GM03348 (cell line): Measurements from ENCODE around the gene CRYBG3.

Experiments
- DNase-seq: peaks from one replicate; pipeline ENCODE4 v3.0.0; 2012; ENCODE audit warnings: low spot score

CRYBG3 gene

DNA sequence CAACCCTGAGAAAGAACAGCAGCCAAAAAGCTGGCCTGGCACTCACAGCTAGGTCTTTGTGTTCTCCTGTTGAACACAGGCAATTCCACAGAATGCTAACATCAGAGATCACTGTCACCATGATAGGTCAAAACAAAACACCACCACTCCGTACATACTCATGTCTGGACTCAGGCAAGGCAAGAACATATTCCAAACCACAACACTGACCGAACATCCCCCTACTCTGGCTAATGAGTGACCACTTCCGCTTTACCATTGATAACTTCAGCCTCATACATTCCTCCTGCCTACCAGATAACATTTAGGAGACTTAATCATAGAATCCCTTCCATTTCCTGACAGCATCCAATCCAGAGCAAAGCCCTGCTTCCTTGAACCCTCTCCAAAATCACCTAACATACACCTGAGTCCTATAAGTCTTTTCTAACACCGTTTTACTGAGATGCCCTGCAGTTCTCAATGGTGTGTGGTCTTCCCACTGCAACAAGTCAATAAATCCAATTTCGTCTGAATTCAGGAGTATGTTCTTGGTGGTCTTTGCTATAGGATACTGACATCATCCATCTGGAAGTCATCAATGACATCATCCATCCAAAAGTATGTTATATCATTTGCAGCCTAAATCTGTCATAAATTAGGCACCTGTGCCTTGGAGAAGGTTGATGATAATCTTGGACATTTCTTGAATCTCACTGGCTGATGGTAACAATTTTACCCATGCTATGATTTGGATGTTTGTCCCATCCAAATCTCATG is 126.7 kb downstream of the CRYBG3 start:
- no peak for DNase-seq

- no peak for DNase-seq
Measured at GRCh38 chr3:97949110-97949485, 127.3 kb downstream of the CRYBG3 start.

GRCh38 chr3:97949743-97950142 is 127.9 kb downstream of the CRYBG3 start:
- no peak for DNase-seq

- DNase-seq, result no peak
Measured at GRCh38 chr3:97950360-97950759, 128.5 kb downstream of the CRYBG3 start.

GRCh38 chr3:97952280-97952679 is 130.5 kb downstream of the CRYBG3 start:
- peak; percentile 58 for DNase-seq

GRCh38 chr3:97952872-97953271 is 131.1 kb downstream of the CRYBG3 start:
- no peak for DNase-seq

- no peak for DNase-seq
Measured at GRCh38 chr3:97954228-97954827, 132.5 kb downstream of the CRYBG3 start.

DNA sequence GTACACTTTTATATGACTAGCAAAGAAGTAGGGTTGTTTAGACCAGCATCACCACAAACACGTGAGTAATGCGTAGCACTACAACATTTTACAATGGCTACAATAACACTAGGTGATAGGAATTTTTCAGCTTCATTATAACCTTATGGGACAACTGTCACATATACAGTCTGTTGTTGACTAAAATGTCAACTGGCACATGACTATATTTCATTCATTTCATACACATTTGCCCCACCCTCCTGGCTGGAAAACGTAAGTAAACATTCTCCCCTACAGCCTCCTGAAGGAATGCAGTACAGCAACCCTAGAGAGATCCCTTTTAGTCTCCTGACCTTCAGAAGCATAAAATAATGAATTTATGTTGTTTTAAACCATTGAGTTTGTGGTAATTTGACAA is 134.2 kb downstream of the CRYBG3 start:
- DNase-seq, result no peak

- DNase-seq, result no peak
Measured at GRCh38 chr3:97957617-97958311, 136.0 kb downstream of the CRYBG3 start.

GRCh38 chr3:97958396-97958795 is 136.6 kb downstream of the CRYBG3 start:
- no peak for DNase-seq

GRCh38 chr3:97958796-97959195 is 137.0 kb downstream of the CRYBG3 start:
- DNase-seq, result no peak

- no peak for DNase-seq
Measured at GRCh38 chr3:97959872-97960271, 138.1 kb downstream of the CRYBG3 start.

DNA sequence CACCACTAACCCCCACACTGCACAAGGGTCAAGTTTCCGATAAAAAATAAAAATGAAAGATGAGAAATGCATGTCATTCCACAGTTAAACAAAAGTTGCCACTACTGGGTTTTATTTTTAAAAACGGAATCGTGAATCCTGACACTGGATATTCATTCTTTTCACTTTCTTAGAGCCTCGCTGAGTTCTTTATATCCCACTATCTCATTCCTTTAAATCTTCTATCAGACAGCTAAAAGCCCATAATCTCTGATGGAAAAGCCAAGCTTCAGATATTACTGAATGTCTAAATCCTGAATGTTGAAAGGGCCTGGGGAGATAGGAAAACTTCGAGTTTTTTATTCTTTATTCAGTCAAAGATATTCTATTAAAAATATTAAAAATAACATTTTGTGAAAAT is 138.7 kb downstream of the CRYBG3 start:
- no peak for DNase-seq

GRCh38 chr3:97960993-97961766 is 139.4 kb downstream of the CRYBG3 start:
- no peak for DNase-seq

- no peak for DNase-seq
Measured at GRCh38 chr3:97967966-97968365, 146.2 kb downstream of the CRYBG3 start.

DNA sequence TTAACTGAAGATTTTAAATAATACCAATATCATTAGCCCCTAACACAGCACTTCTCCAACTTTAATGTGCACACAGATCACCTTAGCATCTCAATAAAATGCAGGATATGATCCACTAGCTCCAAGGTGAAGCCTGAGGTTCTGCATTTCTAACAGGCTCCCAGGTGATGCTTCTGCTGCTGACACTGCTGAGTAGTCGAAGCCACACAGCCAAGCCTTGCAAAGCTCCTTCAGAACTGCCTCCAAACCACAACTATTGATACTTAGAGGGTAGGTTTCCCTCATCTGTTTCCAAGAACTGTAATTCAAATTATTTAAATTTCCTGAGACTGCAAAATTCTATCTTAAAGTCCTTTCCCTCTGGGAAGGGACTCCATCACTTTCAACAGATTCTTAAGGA is 146.6 kb downstream of the CRYBG3 start:
- DNase-seq, result no peak

DNA sequence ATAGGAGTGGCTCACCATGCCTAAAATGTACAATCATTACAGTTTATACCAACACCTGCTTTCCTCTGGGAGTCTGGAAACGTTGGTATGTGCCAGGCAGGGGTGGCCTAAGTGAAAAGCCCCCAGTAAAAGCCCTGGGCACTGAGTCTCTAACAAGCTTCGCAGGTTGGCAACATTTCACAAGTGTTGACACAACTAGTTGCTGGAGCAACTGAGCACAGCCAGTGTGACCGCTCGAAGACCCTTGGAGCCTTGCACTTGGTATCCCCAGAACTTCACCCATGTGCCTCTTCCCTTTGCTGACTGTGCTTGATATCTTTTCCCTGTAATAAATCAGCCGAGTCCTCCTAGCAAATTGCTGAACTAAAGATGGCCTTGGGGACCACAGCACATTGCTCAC is 147.7 kb downstream of the CRYBG3 start:
- DNase-seq, result no peak

DNA sequence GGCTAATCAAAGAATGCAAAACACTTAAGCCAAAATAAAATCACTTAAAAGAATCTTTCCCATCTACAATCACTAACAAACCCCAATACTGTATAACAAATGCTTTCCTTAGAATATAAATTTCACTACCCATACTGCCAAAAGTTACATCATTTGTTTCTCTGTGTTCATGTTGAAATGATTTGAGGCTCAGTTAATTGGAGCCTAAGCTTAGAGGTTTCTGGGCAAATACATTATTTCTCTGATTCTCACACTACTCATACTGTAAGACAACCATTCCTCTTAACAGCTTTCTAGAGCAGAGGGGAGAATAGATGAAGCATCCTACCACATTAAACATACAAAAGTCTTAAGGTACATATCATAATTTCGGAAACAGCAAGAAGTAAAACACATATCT is 148.3 kb downstream of the CRYBG3 start:
- DNase-seq, result peak; percentile 19

DNA sequence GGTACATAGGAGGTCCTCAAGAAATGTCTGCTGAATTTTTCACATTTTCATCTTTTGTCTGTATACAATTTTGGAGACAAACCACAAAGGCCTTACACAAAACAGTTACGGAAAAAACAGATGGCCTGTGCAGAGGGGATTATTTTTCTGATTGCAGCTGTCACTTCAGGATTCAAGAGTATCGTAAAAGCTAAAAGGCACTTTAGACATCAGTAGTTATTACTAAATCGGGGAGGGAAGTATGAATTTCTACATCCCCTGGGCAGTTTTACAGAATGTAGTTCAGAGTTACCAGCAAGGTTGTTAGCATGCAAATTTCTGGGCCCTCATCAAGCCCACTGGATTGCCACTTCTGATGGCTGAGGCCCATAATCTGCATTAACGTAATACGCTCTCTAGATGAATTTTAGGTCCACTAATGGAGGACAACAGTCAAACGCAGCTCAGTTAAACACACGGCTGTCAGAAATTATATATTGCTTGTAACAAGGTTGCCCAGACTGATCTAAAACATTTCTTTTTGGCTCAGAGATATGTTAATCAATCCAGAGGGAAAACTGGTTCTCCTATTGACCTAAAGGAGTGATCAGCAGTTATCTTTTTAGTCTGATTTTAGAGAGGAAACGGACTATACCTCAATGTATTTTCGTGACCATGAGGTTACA is 149.3 kb downstream of the CRYBG3 start:
- no peak for DNase-seq

GRCh38 chr3:97971679-97972567 is 150.1 kb downstream of the CRYBG3 start, which contains the start of gene RIOX2:
TSS of gene RIOX2 (minus strand) at chr3:97972431. CDS start at chr3:97967593, 4,838 bp downstream.
- DNase-seq, result peak; percentile 95

DNA sequence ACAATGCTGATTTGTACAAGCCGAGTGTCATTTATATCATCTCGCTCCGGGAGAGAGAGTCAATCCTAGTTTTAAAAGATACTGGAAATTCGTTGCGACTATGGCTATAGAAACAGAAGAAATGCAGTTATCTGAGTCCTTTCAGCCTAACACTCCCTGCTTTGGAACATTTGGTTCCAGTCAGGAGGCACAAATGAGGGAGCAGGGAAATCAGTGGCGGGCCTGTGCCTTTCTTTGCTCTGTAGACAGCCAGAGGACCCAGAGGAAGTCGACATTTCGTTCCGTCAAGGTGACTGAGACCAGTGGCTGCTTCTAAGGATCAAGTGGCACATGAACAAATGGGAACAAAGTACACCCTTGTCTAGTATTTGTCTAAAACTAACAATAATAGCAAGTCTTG is 151.2 kb downstream of the CRYBG3 start:
- no peak for DNase-seq
